K562 (cell line): ENCODE data around the gene ZSCAN12. TPM values are rescaled to one million over a fixed set of nuclear protein-coding genes. Genes with fewer than 3 reads are reported as not detected.
A peak's percentile ranks its signal among the peaks of the same experiment; 100 is the strongest.

ENCODE experiments used
- ETV1 ChIP-seq: fragments of 450-650 bp; conservative IDR thresholded peaks from 2 replicates; pipeline ENCODE4 v1.6.1; 2016; ENCODE audit warnings: missing genetic modification characterization, control low read depth, low read depth, missing compliant biosample characterization
- FOXA3 ChIP-seq, 2 experiments: fragments of 450-650 bp in 1 of 2; sonication (generic) in 1 of 2; formaldehyde crosslinking; IDR thresholded peaks in 1 of 2; conservative IDR thresholded peaks in 1 of 2; 2 replicates each; pipeline versions ENCODE4 v1.4.0 to v1.8.0; 2020 to 2022; ENCODE audit warnings: mild to moderate bottlenecking in 2 of 2, missing genetic modification reagents in 1 of 2
- HDAC3 ChIP-seq: fragments of 450-650 bp; IDR thresholded peaks from 2 replicates; pipeline ENCODE4 v1.6.1; 2018; ENCODE audit warnings: borderline replicate concordance, mild to moderate bottlenecking, moderate library complexity; ENCODE audit not compliant: partially characterized antibody
- HINFP ChIP-seq: fragments of 450-650 bp; conservative IDR thresholded peaks from 2 replicates; pipeline ENCODE4 v1.6.1; 2016; ENCODE audit warnings: missing genetic modification characterization, low read depth, mild to moderate bottlenecking, control low read depth, missing compliant biosample characterization
- HIVEP1 ChIP-seq: fragments of 250-450 bp; sonication (Bioruptor Pico); IDR thresholded peaks from 2 replicates; pipeline ENCODE4 v1.4.0; 2020; ENCODE audit warnings: mild to moderate bottlenecking
- KDM4B ChIP-seq, 2 experiments: fragments of 450-650 bp in 1 of 2; sonication (generic) in 1 of 2; IDR thresholded peaks; 2 replicates each; pipeline ENCODE4 v1.6.1; 2016 to 2017; ENCODE audit warnings: borderline replicate concordance in 2 of 2, antibody characterized with exemption in 1 of 2, low read depth in 1 of 2, mild to moderate bottlenecking in 1 of 2
- NR3C1 ChIP-seq: sonication (generic); formaldehyde crosslinking; IDR thresholded peaks from 2 replicates; pipeline ENCODE4 v1.8.1; 2022; ENCODE audit warnings: missing genetic modification reagents
- PYGO2 ChIP-seq: fragments of 450-650 bp; IDR thresholded peaks from 2 replicates; pipeline ENCODE4 v1.6.1; 2016; ENCODE audit warnings: mild to moderate bottlenecking, missing genetic modification characterization, moderate library complexity, missing compliant biosample characterization
- RNF219 ChIP-seq: fragments of 250-450 bp; sonication (Bioruptor Pico); IDR thresholded peaks from 2 replicates; pipeline ENCODE4 v1.5.0; 2022; ENCODE audit warnings: mild to moderate bottlenecking
- SFPQ ChIP-seq: fragments of 200-400 bp; formaldehyde crosslinking; IDR thresholded peaks from 2 replicates; pipeline ENCODE4 v1.6.1; 2017; ENCODE audit warnings: mild to moderate bottlenecking, low read depth, low read length, moderate library complexity
- SP2 ChIP-seq: IDR thresholded peaks from 2 replicates; pipeline ENCODE4 v1.6.1; 2011; ENCODE audit warnings: mild to moderate bottlenecking, low read depth, low read length, moderate library complexity; ENCODE audit not compliant: poor library complexity, severe bottlenecking; ENCODE audit errors: extremely low read depth
- SUPT5H ChIP-seq: fragments of 450-650 bp; IDR thresholded peaks from 2 replicates; pipeline ENCODE4 v1.6.1; 2016
- TEAD4 ChIP-seq, 2 experiments: sonication (generic) in 1 of 2; formaldehyde crosslinking in 1 of 2; IDR thresholded peaks; 2 replicates each; pipeline versions ENCODE4 v1.6.1 to v1.8.0; 2012 to 2022; ENCODE audit warnings: borderline replicate concordance in 1 of 2, inconsistent platforms in 1 of 2, low read length in 1 of 2, mild to moderate bottlenecking in 1 of 2, missing genetic modification reagents in 1 of 2
- XRCC3 ChIP-seq: fragments of 450-650 bp; IDR thresholded peaks from 2 replicates; pipeline ENCODE4 v1.6.1; 2017; ENCODE audit warnings: mild to moderate bottlenecking, moderate library complexity
- ZBTB9 ChIP-seq: fragments of 450-650 bp; formaldehyde crosslinking; IDR thresholded peaks from 2 replicates; pipeline ENCODE4 v1.4.0; 2020; ENCODE audit warnings: mild to moderate bottlenecking, moderate library complexity
- ZNF174 ChIP-seq: fragments of 250-450 bp; sonication (Bioruptor Pico); IDR thresholded peaks from 2 replicates; pipeline ENCODE4 v1.4.0; 2020; ENCODE audit warnings: mild to moderate bottlenecking
- polyA plus RNA-seq, 8 experiments: library from polyadenylated mRNA; depleted of rRNA in 4 of 8; stranded (reverse) in 5 of 8; unstranded in 3 of 8; fragments of >200 nt; fragmentation: Nextera tagmentation in 2 of 8; fragmentation: Illumina TruSeq in 1 of 8; extraction: Ambion mirVana in 2 of 8; extraction: Trizol in 1 of 8; gene quantifications; 2 replicates each; pipeline versions ENCODE4 v1.2.1 to v1.2.3, GENCODE V29; 2011 to 2014; ENCODE audit warnings: inconsistent platforms in 1 of 8, missing spikeins in 1 of 8
- total RNA-seq, 7 experiments: library from RNA; depleted of rRNA in 6 of 7; stranded (reverse); fragments of >200 nt in 6 of 7; fragmentation: Illumina TruSeq in 2 of 7; extraction: Trizol in 2 of 7; gene quantifications; 2 replicates each; pipeline versions ENCODE4 v1.2.1 to v1.2.3, GENCODE V29; 2011 to 2021; ENCODE audit warnings: low replicate concordance in 1 of 7

The ZSCAN12 gene
- total and polyA plus RNA-seq, 9 of the 15 experiments (the other 6 are each of a cell fraction or from before 2014, with no cell fraction given) = 2.5 to 19.6 (median 12.5) TPM

GRCh38 chr6:28337121-28337520 is 62.4 kb downstream of the ZSCAN12 start (continued):
- no peak for TF ChIP-seq FOXA3 (CRISPR knock-in tag; conservative IDR thresholded peaks at IDR 0.05 in 1 of 2, IDR thresholded peaks at IDR 0.05 in 1 of 2)
- no peak; the same call in 1 of the 2 replicates for TF ChIP-seq ZBTB9 (CRISPR knock-in tag)
- no peak for TF ChIP-seq SP2
- TF ChIP-seq HIVEP1 (CRISPR knock-in tag) = no peak; the same call in 1 of the 2 replicates
- TF ChIP-seq RNF219 (CRISPR knock-in tag) = no peak
- no peak for TF ChIP-seq HINFP
- TF ChIP-seq NR3C1 = no peak
- TF ChIP-seq SUPT5H = no peak
- TF ChIP-seq HDAC3 = no peak
- no peak for TF ChIP-seq PYGO2
- no peak for TF ChIP-seq XRCC3
- TF ChIP-seq KDM4B (IDR thresholded peaks at IDR 0.05; ENCODE audit: borderline replicate concordance in 2 of 2, low read depth in 1 of 2) = 0 out of 4 replicates have a peak, but pooled peaks of 1 of the 2 experiments have one; percentile 1
- TF ChIP-seq ETV1 (tag) = 0 out of 2 replicates have a peak, but pooled peaks have one; percentile 15
- no peak; the same call in 1 of the 2 replicates for TF ChIP-seq TEAD4 (IDR thresholded peaks at IDR 0.05; ENCODE audit: low read length)
- no peak for TF ChIP-seq TEAD4 (CRISPR knock-in tag; IDR thresholded peaks at IDR 0.05; ENCODE audit: borderline replicate concordance)
- no peak for TF ChIP-seq ZNF174 (CRISPR knock-in tag)
- no peak for TF ChIP-seq SFPQ
